SW480 (cell line): ENCODE measurements around the gene ZNF30.
A peak's percentile ranks its signal among the peaks of the same experiment; 100 is the strongest.
"Not testable (repeated sequence)": the region's sequence is repeated elsewhere in the genome, so short reads cannot be mapped to it uniquely, and the experiment has no call there.

Experiments used
- DNase-seq: peaks from one replicate; pipeline ENCODE4 v3.0.0-alpha.2; 2016; ENCODE audit warnings: low spot score

The ZNF30 gene

GRCh38 chr19:34926685-34927375 lies at the start of gene ZNF30:
TSS of gene ZNF30 (plus strand) at chr19:34926903. CDS start at chr19:34929948, 3,045 bp downstream.
- DNase-seq: peak; percentile 95

- no peak for DNase-seq
These were observed 47.1 kb upstream of the ZNF30 start for GRCh38 chr19:34879563-34879962.

GRCh38 chr19:34880034-34880433 lies 46.7 kb upstream of the ZNF30 start:
- no peak for DNase-seq

GRCh38 chr19:34881982-34882381 lies 44.7 kb upstream of the ZNF30 start:
- DNase-seq: peak; percentile 26

GRCh38 chr19:34888091-34888490 lies 38.6 kb upstream of the ZNF30 start:
- DNase-seq: no peak

- no peak for DNase-seq
These were observed 26.5 kb upstream of the ZNF30 start for GRCh38 chr19:34900245-34900644.

GRCh38 chr19:34904664-34905527 lies 21.8 kb upstream of the ZNF30 start:
- DNase-seq: no peak

- no peak for DNase-seq
These were observed 15.9 kb upstream of the ZNF30 start for GRCh38 chr19:34910770-34911169.

GRCh38 chr19:34917144-34917543 lies 9.6 kb upstream of the ZNF30 start:
- not testable (repeated sequence) for DNase-seq

- no peak for DNase-seq
These were observed 8.5 kb upstream of the ZNF30 start for GRCh38 chr19:34918190-34918589.

- not testable (repeated sequence) for DNase-seq
These were observed 6.5 kb upstream of the ZNF30 start for GRCh38 chr19:34920090-34920786.

GRCh38 chr19:34925278-34925855 lies 1.3 kb upstream of the ZNF30 start:
- DNase-seq: no peak

GRCh38 chr19:34926361-34926684 lies 380 bp upstream of the ZNF30 start:
- no peak for DNase-seq

GRCh38 chr19:34932494-34932893 lies 5.8 kb downstream of the ZNF30 start:
- no peak for DNase-seq

GRCh38 chr19:34936184-34936583 lies 9.5 kb downstream of the ZNF30 start:
- no peak for DNase-seq

- no peak for DNase-seq
These were observed 12.2 kb downstream of the ZNF30 start for GRCh38 chr19:34938886-34939285.

- DNase-seq: no peak
These were observed 17.3 kb downstream of the ZNF30 start for GRCh38 chr19:34943861-34944573.

GRCh38 chr19:34953092-34953491 lies 26.4 kb downstream of the ZNF30 start:
- DNase-seq: no peak

GRCh38 chr19:34957830-34958751 lies 31.4 kb downstream of the ZNF30 start:
- DNase-seq: no peak

- DNase-seq: no peak
These were observed 32.3 kb downstream of the ZNF30 start for GRCh38 chr19:34959021-34959420.
